NOMO-1 treated with dmso at 0.1 percent for 144 hours (cell line): ENCODE results near the gene KCNK10.
"Not testable (repeated sequence)": the region's sequence is repeated elsewhere in the genome, so short reads cannot be mapped to it uniquely, and the experiment has no call there.

Experiments used
- DNase-seq: peaks from one replicate; lab custom pipeline; 2025; ENCODE audit not compliant: unreplicated experiment; lab: John Stamatoyannopoulos, UW

Gene KCNK10

GRCh38 chr14:88270776-88271175, 52.3 kb downstream of the KCNK10 start:
- no peak for DNase-seq

GRCh38 chr14:88269806-88270420, 53.2 kb downstream of the KCNK10 start:
- no peak for DNase-seq

DNA sequence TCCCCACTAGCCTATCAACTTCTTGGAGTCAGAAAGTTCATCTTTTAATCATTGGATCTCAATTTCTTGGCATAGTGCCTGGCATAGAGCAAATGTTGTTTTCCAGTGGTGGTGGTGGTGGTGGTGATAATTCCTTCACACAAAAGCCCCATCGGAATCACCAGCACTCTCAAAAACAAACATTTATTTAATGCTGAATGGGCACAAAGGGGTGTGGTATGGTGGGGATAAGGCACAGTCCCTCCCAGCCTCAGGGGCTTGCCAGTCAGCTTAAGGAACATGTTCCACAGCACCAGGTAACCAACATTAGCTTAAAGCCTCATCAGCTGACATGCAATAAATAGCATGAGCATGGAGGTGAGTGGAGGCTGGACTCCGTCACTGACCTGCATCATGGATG, 56.6 kb downstream of the KCNK10 start:
- DNase-seq = no peak

GRCh38 chr14:88264116-88264515, 59.0 kb downstream of the KCNK10 start:
- peak; percentile 36 for DNase-seq

- DNase-seq = not testable (repeated sequence)
These were observed 61.8 kb downstream of the KCNK10 start for GRCh38 chr14:88261302-88261701.

- DNase-seq = no peak
These were observed 65.0 kb downstream of the KCNK10 start for GRCh38 chr14:88258021-88258420.

- peak; percentile 20 for DNase-seq
These were observed 65.8 kb downstream of the KCNK10 start for GRCh38 chr14:88256997-88257950.

DNA sequence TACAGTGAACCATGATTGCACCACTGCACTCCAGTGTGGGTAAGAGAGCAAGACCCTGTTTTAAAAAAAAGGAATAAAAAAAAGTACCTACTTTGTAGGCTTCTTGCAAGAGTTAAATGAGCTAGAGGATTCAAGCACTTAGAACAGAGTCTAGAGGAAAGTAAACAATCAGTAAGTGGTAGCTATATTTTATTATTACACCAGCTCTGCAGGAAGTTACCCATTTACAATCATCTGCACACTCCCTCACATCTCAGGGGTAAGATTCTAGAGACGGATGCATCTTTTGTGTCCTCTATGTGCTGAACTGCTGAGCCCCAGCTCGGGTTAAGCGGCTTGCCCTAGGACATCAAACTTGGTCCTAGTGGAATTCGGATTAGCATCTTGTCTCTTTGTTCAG, 67.3 kb downstream of the KCNK10 start:
- no peak for DNase-seq

- no peak for DNase-seq
These were observed 67.9 kb downstream of the KCNK10 start for GRCh38 chr14:88255196-88255595.

- DNase-seq = no peak
These were observed 70.6 kb downstream of the KCNK10 start for GRCh38 chr14:88252498-88252897.

DNA sequence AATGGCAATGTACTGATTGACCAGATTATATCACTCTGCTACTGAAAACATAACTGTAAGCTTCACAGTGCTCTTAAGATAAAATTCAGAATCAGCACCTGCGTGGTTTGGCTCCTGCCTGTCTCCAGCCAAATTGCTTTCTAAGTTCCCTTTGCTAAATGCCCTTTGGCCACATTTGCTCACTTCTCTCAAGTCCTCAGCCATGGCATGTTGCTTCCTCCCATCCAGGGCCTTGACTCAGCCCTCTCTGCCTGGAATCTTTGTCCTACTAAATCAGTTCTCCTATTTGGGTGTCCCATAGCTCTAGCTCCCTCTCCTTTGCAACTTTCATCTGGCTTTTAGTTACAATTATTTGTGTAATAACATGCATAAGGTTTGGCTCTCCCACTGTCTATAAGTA, 71.4 kb downstream of the KCNK10 start:
- DNase-seq = no peak

GRCh38 chr14:88249266-88249665, 73.8 kb downstream of the KCNK10 start:
- no peak for DNase-seq

DNA sequence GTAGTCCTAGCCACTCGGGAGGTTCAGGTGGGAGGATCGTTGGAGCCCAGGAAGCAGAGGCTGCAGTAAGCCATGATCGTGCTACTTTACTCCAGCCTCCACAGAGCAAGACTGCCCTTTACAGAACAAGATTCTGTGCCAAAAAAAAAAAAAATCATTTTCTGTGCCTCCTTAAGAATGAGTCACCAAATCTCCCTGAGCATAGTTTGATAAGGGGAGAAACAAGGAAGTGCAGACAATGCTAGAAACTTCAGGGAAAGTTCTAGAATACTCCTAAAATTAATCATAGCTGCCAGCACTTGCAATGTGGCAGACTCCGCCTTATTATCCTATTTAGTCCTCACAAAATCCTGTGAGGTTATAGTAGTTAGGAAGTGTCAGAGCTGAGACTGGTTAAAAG, 74.5 kb downstream of the KCNK10 start:
- no peak for DNase-seq

DNA sequence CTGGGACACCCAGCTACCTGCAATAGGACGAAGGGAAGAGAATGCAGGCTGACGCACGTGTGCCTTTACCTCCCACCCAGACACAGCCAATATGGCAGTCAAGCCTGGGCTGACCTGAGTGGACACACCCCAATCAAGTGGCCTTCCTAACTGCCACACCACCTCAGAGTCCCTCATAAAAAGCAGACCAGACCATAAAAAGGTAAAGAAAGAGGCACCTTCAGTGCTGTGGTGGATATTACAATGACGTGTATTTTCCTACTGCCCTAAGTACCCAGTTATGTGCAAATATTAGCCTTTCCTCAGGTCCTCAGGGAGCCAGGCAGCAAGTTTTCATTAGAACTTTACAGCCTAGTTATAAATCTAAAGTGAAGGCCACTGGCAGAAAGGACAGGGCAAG, 75.8 kb downstream of the KCNK10 start:
- no peak for DNase-seq

GRCh38 chr14:88245321-88245720, 77.7 kb downstream of the KCNK10 start:
- no peak for DNase-seq

GRCh38 chr14:88243946-88244345, 79.1 kb downstream of the KCNK10 start:
- DNase-seq = no peak

- no peak for DNase-seq
These were observed 80.6 kb downstream of the KCNK10 start for GRCh38 chr14:88242446-88242845.

- no peak for DNase-seq
These were observed 81.3 kb downstream of the KCNK10 start for GRCh38 chr14:88241810-88242209.

- no peak for DNase-seq
These were observed 88.6 kb downstream of the KCNK10 start for GRCh38 chr14:88234442-88234841.

GRCh38 chr14:88233915-88234314, 89.2 kb downstream of the KCNK10 start:
- DNase-seq = no peak

DNA sequence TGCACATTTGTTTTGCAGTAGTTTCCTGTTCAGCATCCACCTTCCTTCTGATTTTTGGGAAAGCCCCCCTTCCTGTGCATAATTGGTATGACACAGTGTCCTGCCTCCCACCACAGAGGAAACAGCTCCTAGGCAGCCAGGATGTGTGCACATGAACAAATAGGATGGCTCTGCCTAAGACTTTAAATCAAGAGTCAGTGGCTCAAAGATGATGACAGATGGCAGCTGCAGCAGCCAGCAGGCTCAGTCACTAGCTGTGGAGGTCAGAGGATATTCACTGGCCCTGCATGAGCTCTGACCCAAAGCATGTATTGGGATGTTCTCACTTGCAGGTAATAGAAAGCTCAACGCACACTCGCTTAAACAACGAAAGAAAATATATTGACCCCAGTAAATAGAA, 90.3 kb downstream of the KCNK10 start:
- DNase-seq = no peak

DNA sequence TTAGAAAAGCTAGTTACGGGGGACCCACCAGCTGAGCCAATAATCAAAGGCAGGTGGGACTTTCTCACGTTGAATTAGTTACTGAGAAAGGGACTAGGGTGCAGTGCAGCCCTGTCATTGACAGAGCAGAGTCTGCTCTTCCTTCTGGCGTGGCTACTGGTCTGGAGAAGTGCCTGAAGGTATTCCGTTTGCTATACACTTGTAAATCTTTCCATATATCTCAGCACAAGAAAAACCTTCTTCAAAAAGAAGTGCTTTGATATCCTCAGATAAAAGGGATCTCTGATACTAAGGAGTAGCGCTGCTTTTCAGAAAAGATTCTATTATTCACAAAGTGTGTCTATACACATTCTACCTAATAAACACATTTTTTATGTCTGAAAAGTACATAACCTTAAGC, 91.5 kb downstream of the KCNK10 start:
- no peak for DNase-seq
